Spleen (tissue), 11 donors: Measurements from ENCODE around the gene PURB. TPM values are rescaled to one million over a fixed set of nuclear protein-coding genes. Genes with fewer than 3 reads are reported as not detected.

Experiments used
- DNase-seq: peaks from one replicate; pipeline ENCODE4 v3.0.0-alpha.2; 2020
- H3K27ac ChIP-seq, 8 donors: fragments of 200-600 bp; sonication (generic) in 7 of 8; 1 replicate in 4 of 8; 2 replicates in 4 of 8; pipeline versions ENCODE4 v1.5.0 to v1.8.0; 2016 to 2021; ENCODE audit warnings: inconsistent platforms in 4 of 8, mild to moderate bottlenecking in 4 of 8, moderate library complexity in 1 of 8
- H3K27me3 ChIP-seq, 7 donors: fragments of 200-600 bp; sonication (generic) in 6 of 7; replicated peaks in 1 of 7; 1 replicate in 4 of 7; 2 replicates in 3 of 7; pipeline versions ENCODE4 v1.5.0 to v1.8.0; 2016 to 2021; ENCODE audit warnings: inconsistent platforms in 3 of 7, mild to moderate bottlenecking in 1 of 7
- H3K36me3 ChIP-seq, 6 donors: fragments of 200-600 bp; sonication (generic) in 5 of 6; 1 replicate in 4 of 6; 2 replicates in 2 of 6; pipeline versions ENCODE4 v1.5.0 to v1.8.0; 2016 to 2021; ENCODE audit warnings: inconsistent platforms in 2 of 6
- H3K4me1 ChIP-seq, 6 donors: fragments of 200-600 bp; sonication (generic) in 5 of 6; 1 replicate in 3 of 6; 2 replicates in 3 of 6; pipeline versions ENCODE4 v1.5.0 to v1.8.0; 2016 to 2021; ENCODE audit warnings: inconsistent platforms in 3 of 6
- H3K4me3 ChIP-seq, 8 donors: fragments of 200-600 bp; sonication (generic) in 7 of 8; 1 replicate in 4 of 8; 2 replicates in 4 of 8; pipeline versions ENCODE4 v1.5.0 to v1.8.0; 2016 to 2021; ENCODE audit warnings: inconsistent platforms in 4 of 8, mild to moderate bottlenecking in 4 of 8, moderate library complexity in 2 of 8
- H3K9me3 ChIP-seq, 8 donors: fragments of 200-600 bp; sonication (generic) in 7 of 8; 1 replicate in 4 of 8; 2 replicates in 4 of 8; pipeline versions ENCODE4 v1.5.0 to v1.8.0; 2016 to 2021; ENCODE audit warnings: inconsistent platforms in 4 of 8
- POLR2A ChIP-seq, 3 donors: fragments of 450-650 bp; IDR thresholded peaks; one replicate each; pipeline ENCODE4 v1.5.1; 2017; ENCODE audit warnings: antibody characterized with exemption in 3 of 3, mild to moderate bottlenecking in 1 of 3
- POLR2AphosphoS5 ChIP-seq, 3 donors: sonication (generic); formaldehyde crosslinking; IDR thresholded peaks; one replicate each; pipeline ENCODE4 v1.5.1; 2017; ENCODE audit warnings: antibody characterized with exemption in 3 of 3
- WGBS, 5 donors: extraction: QIAGEN DNeasy Blood & Tissue Kit in 3 of 5; methylation state at CpG; one replicate each; pipeline versions ENCODE4 v1.1.5 to v1.1.7; 2013 to 2018; 5-methylcytosine and 5-hydroxymethylcytosine counted together
- intact Hi-C: fragments of 100-400 bp; cut with DNase I; formaldehyde crosslinking; loops from one replicate; pipeline ENCODE4 v1.15.0; 2023; ENCODE audit warnings: low total_unique reads
- polyA plus RNA-seq, 3 donors: library from polyadenylated mRNA; stranded (reverse); fragments of 200-250 nt; gene quantifications; one replicate each; pipeline ENCODE4 v1.2.1, GENCODE V29; 2013
- total RNA-seq, 7 donors: library from RNA; depleted of rRNA in 3 of 7; stranded (reverse); fragments of >200 nt in 3 of 7; fragmentation: NEBNext Ultra II Directional in 4 of 7; extraction: Animal tissue kit (Norgen Biotek cat#: 25700) in 4 of 7; gene quantifications; one replicate each; pipeline versions ENCODE4 v1.1.0 to v1.2.1, GENCODE V29; 2016 to 2021
- TF ChIP-seq, protein P1 (sequence below), 11 experiments: fragments of 200-600 bp in 7 of 11; fragments of 450-650 bp in 4 of 11; sonication (generic) in 4 of 11; IDR thresholded peaks in 8 of 11; conservative IDR thresholded peaks in 3 of 11; 1 replicate in 7 of 11; 2 replicates in 4 of 11; pipeline versions ENCODE4 v1.4.0 to v1.8.0; 2016 to 2021; ENCODE audit warnings: antibody characterized with exemption in 11 of 11, inconsistent platforms in 4 of 11, mild to moderate bottlenecking in 1 of 11
- donor health status: healthy with polysubstance abuse.
- donor health status: DM: no; HTN: no; CAD: no; lungs with moderate emphysema.
- donor health status: DM: no; HTN: no; CAD: no.
- donor health status: Bipolar disorder and iron deficiency.
- donor health status: healthy.
- donor health status: DM: no; HTN: no; CAD: no.
- donor health status: DM: yes; HTN: yes; CAD: no.

The PURB gene
- total and polyA plus RNA-seq, 10 donors: 6.0 to 25.4 (median 20.5) TPM

DNA sequence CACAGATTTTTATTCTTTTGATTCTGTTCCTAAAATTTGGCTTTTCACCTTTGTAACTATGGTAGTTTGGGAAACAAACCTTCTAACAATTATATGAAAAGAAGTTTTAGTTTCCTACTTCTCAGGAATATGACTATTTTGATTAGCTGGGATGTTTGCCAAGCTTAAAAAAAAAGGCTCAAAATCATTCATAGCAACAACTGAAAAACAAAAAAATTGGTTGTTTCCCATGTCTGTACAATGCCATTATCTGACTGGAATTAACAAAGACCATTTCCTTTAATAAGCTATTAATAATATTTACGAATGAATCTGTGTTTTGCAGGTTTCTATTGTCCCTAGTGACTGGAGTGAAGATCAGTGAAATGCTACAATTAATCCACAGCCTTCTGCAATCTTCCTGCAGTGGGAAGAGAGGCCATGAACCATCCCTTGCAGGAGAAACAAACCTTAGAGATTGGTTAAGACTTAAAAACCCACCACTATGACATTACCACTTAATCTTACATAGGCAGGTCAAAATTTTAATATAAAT, 4.2 kb downstream of the PURB start:
- no peak for DNase-seq
- peaks cover 45 to 81% (median 68%) of the 10 kb centered on the region in 6 donors for H3K4me1 ChIP-seq
- intact Hi-C loops: no loop called here
- H3K4me3 ChIP-seq: peak overlapping the region in 5 of 8 donors; percentile 0 to 80 (median 8)
- H3K36me3 ChIP-seq: peaks cover 0 to 24% (median 0%) of the 10 kb centered on the region in 6 donors
- WGBS, 5 donors: 23 to 59% (median 26%) methylated on average over 1 of the region's 1 CpG
- TF ChIP-seq POLR2A (IDR thresholded peaks at IDR 0.05) (no peak), POLR2AphosphoS5 (IDR thresholded peaks at IDR 0.05) (no peak)
- TF ChIP-seq, protein P1, sequence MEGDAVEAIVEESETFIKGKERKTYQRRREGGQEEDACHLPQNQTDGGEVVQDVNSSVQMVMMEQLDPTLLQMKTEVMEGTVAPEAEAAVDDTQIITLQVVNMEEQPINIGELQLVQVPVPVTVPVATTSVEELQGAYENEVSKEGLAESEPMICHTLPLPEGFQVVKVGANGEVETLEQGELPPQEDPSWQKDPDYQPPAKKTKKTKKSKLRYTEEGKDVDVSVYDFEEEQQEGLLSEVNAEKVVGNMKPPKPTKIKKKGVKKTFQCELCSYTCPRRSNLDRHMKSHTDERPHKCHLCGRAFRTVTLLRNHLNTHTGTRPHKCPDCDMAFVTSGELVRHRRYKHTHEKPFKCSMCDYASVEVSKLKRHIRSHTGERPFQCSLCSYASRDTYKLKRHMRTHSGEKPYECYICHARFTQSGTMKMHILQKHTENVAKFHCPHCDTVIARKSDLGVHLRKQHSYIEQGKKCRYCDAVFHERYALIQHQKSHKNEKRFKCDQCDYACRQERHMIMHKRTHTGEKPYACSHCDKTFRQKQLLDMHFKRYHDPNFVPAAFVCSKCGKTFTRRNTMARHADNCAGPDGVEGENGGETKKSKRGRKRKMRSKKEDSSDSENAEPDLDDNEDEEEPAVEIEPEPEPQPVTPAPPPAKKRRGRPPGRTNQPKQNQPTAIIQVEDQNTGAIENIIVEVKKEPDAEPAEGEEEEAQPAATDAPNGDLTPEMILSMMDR (IDR thresholded peaks at IDR 0.05 in 8 of 11, conservative IDR thresholded peaks at IDR 0.05 in 3 of 11): no peak
- H3K9me3 ChIP-seq: peaks cover 0 to 17% (median 4%) of the 10 kb centered on the region in 8 donors
- no peaks in the 10 kb centered on the region for H3K27me3 ChIP-seq
- peak overlapping the region in 4 of 8 donors; percentile 1 to 58 (median 15) for H3K27ac ChIP-seq

DNA sequence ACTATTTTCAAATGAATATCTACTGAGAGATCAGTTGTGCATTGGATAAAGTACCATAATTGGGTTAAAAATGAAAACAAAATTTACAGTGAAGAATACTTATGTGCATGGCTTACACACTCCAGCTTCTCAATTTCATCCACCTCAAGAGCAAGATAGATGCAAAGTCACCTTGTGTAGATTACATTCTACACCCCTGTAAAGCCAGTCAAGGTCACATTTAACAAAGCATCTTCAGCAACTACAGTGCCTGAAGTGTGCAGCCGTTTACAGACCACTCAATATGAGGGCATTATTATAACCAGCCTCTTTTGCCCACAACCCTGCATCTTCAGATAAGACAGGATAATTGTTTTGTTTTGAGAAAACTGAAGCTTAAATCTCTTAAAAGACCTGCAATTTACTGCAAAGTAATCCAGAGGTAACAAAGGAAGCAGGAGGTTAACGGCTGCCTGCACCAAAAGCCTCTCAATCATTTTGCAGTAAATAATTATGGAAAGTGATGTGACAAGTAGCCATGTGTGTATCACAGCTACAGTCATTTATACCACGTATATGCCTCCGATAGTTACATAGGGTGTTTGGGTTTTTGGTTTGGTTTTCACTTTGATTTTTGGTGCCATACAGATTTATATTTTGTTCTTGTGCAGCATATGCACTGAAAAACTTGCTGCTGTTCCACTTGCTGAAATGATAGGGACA, 4.9 kb downstream of the PURB start:
- WGBS, 5 donors: 16 to 23% (median 20%) methylated on average over 4 of the region's 4 CpGs
- H3K4me1 ChIP-seq: peaks cover 45 to 79% (median 63%) of the 10 kb centered on the region in 6 donors
- peaks cover 0 to 17% (median 4%) of the 10 kb centered on the region in 8 donors for H3K9me3 ChIP-seq
- no peak for DNase-seq
- peaks cover 0 to 24% (median 0%) of the 10 kb centered on the region in 6 donors for H3K36me3 ChIP-seq
- TF ChIP-seq POLR2AphosphoS5 (IDR thresholded peaks at IDR 0.05) (no peak), POLR2A (IDR thresholded peaks at IDR 0.05) (no peak)
- TF ChIP-seq, protein P1 (IDR thresholded peaks at IDR 0.05 in 8 of 11, conservative IDR thresholded peaks at IDR 0.05 in 3 of 11): no peak
- H3K4me3 ChIP-seq: peak overlapping the region in 4 of 8 donors; percentile 0 to 80 (median 16)
- H3K27ac ChIP-seq: peak overlapping the region in 4 of 8 donors; percentile 1 to 58 (median 15)
- no peaks in the 10 kb centered on the region for H3K27me3 ChIP-seq
- intact Hi-C loops: no loop called here

DNA sequence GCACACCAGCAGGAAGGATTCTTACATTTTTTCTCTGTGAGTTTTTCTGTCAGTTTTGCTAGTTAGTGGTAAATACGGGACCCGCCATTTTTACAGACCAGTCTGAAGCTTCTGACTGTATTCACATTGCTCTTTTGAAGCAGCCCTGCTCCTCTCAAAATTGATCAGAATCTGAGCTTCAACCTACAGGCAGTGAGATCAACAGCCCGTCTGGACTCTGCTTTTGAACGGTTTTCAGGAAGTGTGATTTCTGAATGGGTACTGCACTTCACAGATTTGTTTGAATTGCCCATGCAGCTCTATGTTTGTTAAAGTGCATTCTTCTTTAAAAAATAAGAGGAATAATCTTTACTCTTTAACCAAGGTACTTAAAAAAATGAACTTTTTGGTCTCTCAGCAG, 8.9 kb downstream of the PURB start:
- intact Hi-C loops: no loop called here
- H3K36me3 ChIP-seq: peaks cover 0 to 12% (median 0%) of the 10 kb centered on the region in 6 donors
- peaks cover 0 to 2% (median 0%) of the 10 kb centered on the region in 8 donors for H3K9me3 ChIP-seq
- H3K27me3 ChIP-seq: no peaks in the 10 kb centered on the region
- 53 to 69% (median 65%) methylated on average over 4 of the region's 4 CpGs for WGBS, 5 donors
- H3K4me1 ChIP-seq: peaks cover 17 to 44% (median 30%) of the 10 kb centered on the region in 6 donors
- TF ChIP-seq POLR2A (IDR thresholded peaks at IDR 0.05) (no peak), POLR2AphosphoS5 (IDR thresholded peaks at IDR 0.05) (no peak)
- TF ChIP-seq, protein P1 (IDR thresholded peaks at IDR 0.05 in 8 of 11, conservative IDR thresholded peaks at IDR 0.05 in 3 of 11): no peak
- no peak overlapping the region for H3K27ac ChIP-seq
- DNase-seq: no peak
- H3K4me3 ChIP-seq: no peak overlapping the region

DNA sequence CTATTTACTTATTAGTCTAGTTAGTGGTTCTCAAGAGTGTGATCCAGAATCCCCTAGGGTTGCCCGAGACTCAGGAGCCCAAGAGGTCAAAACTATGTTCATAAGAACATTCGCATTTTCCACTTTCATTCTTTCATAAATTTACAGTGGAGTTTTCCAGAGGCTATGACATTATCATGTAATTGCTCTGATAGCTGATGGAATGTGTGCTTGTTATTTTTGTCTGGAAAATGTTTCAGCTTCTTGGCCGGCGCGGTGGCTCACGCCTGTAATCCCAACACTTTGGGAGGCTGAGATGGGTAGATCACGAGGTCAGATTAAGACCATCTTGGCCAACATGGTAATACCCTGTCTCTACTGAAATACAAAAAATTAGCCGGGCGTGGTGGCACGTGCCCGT, 10.1 kb downstream of the PURB start:
- WGBS, 5 donors: 91 to 94% (median 93%) methylated on average over 11 of the region's 11 CpGs
- H3K9me3 ChIP-seq: peaks cover 0 to 9% (median 0%) of the 10 kb centered on the region in 8 donors
- H3K36me3 ChIP-seq: peaks cover 0 to 12% (median 0%) of the 10 kb centered on the region in 6 donors
- H3K27me3 ChIP-seq: no peaks in the 10 kb centered on the region
- no peak for DNase-seq
- intact Hi-C loops: no loop called here
- no peak overlapping the region for H3K27ac ChIP-seq
- H3K4me1 ChIP-seq: peaks cover 8 to 33% (median 18%) of the 10 kb centered on the region in 6 donors
- TF ChIP-seq POLR2A (IDR thresholded peaks at IDR 0.05) (no peak), POLR2AphosphoS5 (IDR thresholded peaks at IDR 0.05) (no peak)
- TF ChIP-seq, protein P1 (IDR thresholded peaks at IDR 0.05 in 8 of 11, conservative IDR thresholded peaks at IDR 0.05 in 3 of 11): no peak
- H3K4me3 ChIP-seq: no peak overlapping the region
